HG03354 (cell line): ENCODE data around the gene RIC3.
A peak's percentile ranks its signal among the peaks of the same experiment; 100 is the strongest.

Source experiments
- ATAC-seq: cut with Tn5 transposase; IDR thresholded peaks from one replicate; pipeline ENCODE4 v1.9.1; 2021; ENCODE audit warnings: mild to moderate bottlenecking; ENCODE audit not compliant: unreplicated experiment, poor library complexity, severe bottlenecking

Gene RIC3

GRCh38 chr11:8092587-8093424 is 76.0 kb downstream of the RIC3 start:
- peak; percentile 68 for ATAC-seq

DNA sequence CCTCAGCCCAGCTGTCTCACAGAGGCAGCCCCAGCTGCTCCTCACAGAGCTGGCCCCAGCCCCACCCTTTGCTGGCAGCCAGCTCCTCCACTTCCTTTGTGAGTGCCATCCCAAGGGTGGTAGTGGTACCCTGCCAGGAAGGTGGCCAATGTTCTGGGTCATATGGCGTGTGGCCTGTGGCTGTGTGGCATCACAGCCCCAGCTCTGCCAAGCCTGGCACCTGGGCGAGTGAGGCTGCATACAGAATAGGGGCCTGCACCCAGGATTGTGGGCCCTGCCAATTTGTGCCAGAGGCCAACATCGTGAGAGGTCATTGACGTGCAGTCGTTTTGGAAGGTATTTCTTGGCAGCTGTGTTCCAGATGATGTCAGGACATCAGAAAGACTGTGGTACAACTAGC is 77.1 kb downstream of the RIC3 start:
- no peak for ATAC-seq

DNA sequence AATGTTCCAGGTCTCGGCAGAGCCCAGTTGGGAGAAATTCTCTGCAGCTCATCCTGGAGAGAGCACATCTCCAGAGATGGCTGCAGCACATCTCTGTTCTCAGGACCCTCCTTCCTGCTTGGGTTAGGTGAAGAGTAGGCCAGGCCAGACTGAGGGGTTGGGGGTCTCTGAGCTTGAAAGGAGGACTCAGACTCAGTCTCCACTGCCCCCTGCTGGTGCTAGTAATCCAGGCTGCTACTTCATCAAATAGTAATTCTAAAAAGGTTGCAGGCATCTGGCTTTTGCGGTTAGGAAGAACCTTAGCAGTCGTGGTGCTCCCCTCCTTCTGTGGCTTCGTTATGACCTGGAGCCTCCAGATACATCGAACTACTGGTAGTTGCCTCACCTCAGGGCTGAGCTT is 78.1 kb downstream of the RIC3 start:
- ATAC-seq, result no peak

DNA sequence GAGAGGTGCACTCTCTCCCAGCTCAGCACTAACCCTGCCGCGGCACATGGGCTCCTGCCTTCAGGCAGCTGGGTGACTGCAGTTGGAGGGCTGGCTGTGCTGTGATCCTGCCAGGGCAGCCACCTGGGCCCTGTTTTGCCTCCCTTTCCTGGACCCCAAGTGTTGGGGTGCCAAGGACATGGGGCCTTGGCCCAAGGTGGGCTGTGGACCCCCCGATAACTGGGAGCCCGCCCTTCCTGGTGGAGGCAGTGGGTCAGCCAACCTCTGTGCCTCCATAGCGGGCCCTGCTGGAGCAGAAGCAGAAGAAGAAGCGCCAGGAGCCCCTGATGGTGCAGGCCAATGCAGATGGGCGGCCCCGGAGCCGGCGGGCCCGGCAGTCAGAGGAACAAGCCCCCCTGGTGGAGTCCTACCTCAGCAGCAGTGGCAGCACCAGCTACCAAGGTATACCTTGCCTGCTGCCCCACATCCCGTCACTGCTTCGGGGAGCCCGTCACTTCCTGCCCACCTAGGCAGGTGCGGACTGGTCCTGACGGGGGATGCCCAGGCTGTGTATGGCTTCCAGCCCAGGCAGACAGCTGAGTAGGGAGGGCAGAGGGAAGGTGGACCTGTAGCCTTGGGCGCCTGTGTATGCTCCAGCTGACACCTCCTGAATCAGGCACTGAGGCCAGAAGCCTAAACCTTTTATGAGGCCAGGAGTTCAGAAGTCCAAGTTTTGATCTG is 78.9 kb downstream of the RIC3 start:
- no peak for ATAC-seq

DNA sequence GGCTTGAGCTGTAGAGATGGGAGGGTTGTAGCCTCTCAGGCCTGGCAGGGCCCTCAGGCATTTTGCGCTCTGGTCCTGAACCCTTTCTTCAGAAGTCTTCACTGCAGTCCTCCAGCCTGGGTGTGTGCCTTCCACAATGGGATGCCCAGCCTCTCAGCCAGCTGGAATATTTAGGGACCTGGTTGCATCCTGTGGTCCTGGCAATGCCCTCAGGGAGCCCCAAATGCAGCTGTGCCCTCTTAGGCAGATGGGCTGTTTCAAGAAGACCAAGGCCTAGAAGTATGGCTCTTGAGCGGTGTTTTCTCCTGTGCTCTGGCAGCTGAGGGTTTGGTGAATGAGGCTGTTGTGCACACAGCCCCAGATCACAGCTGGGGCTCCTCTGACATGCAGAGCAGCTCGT is 81.1 kb downstream of the RIC3 start:
- ATAC-seq, result no peak

DNA sequence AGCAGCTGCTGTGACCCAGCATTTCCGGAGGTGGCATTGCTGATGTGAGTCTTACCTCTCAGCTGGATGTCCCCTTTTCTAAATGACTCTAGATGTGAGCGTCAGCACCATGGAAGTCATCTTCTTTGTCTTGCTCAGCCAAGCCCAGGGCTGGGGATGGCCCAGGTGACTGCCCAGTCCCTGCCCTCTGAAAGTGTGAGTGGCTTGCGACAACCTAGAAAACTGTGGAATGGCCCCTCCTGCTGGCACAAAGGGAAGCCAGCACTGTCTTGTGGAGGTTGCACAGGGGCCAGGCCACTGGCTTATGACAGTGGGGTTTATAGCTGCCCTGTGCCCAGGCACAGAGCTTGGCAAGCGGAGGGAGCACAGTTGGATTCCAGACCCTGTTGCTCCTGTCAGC is 81.6 kb downstream of the RIC3 start:
- ATAC-seq, result no peak

GRCh38 chr11:8086571-8086970 is 82.3 kb downstream of the RIC3 start:
- no peak for ATAC-seq

DNA sequence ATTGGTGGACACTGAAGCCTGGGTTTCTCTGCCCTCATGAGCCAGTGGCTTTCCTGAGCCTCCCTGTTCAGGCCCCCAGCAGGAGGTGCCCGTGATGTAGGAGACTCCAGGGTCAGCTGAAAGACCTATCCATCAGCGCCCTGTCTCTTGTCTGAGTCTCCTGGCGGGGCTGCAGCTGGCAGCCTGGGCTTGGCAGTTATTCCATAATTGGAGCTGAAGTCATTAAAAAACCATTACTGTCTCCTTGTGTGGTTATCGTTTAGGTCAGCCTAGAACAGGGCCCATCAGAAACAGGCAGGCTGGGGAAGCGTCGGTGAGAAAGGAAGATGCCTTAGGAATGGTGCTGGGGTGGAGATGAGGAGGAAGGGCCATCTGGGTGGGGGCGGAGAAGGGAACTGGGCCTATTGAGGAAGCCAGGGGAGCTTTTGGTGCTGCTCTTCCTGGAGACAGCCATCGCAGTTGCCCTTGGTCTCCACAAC is 82.8 kb downstream of the RIC3 start:
- no peak for ATAC-seq

DNA sequence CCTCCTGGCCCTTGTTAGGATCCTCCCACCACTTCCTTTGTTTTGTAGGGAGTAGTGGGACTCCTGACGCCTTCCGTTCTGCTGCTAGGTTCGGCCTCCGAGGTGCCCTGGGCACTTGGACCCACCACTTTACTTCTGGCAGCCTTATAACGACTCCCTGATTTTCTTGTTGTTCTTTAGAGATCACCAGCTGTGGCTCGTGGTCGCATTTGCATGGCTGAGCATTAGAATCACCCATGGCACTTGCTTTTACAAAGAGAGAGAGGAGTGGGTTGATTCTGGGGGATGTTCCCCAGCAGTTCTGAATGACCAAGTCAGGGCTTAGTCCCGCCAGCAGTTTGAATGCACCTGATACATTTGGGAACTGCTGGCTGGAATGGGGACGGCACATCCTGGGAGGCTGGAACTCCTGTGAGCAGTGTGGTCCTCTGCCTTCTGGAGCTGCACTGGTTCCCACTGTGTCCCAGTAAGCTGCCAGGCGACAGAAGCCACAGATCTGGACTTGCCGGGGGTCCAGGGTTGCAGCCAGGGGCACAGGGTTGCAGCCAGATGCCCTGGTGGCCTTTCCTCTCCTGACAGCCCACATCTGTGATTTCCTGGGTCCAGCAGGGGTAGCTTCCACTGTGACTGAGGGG is 83.7 kb downstream of the RIC3 start:
- no peak for ATAC-seq

DNA sequence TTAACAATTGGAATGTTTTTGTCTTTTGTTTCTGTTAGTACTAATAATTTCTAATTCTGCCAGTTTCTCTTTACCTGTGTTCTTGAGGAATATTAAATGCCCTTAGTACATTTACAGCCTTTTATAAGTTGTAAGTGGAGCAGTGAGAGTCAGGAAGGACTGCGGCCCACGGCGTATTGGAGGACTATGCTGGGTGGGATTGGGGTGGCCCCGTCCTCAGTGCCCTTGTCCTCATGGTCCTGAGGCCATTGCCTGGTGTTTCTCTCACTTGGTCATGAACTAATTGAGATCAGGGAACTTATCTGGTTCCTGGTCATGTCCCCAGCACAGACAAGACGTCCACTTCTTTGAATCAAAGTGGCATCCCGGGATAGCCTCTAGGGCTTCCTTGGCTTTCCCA is 84.5 kb downstream of the RIC3 start:
- ATAC-seq, result no peak

GRCh38 chr11:8083871-8084281 is 84.9 kb downstream of the RIC3 start:
- no peak for ATAC-seq

DNA sequence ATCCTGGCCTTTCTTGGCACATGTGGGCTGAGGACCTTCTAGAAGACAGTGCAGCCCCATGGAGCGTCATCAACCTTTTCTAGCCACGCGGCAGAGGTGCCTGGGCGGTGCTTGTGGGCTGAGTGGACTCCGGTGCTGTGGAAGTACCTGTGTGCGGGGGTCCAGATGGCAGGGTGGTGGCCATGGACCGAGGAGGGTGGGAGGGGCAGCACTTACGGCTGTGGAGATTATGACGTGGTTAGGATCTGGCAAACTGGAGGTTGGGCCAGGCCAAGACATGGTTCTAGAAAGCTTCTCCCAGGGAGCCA is 85.8 kb downstream of the RIC3 start:
- no peak for ATAC-seq

GRCh38 chr11:8082391-8083087 is 86.3 kb downstream of the RIC3 start:
- ATAC-seq, result no peak

- ATAC-seq, result no peak
Observed at GRCh38 chr11:8081591-8082250, 87.1 kb downstream of the RIC3 start.

DNA sequence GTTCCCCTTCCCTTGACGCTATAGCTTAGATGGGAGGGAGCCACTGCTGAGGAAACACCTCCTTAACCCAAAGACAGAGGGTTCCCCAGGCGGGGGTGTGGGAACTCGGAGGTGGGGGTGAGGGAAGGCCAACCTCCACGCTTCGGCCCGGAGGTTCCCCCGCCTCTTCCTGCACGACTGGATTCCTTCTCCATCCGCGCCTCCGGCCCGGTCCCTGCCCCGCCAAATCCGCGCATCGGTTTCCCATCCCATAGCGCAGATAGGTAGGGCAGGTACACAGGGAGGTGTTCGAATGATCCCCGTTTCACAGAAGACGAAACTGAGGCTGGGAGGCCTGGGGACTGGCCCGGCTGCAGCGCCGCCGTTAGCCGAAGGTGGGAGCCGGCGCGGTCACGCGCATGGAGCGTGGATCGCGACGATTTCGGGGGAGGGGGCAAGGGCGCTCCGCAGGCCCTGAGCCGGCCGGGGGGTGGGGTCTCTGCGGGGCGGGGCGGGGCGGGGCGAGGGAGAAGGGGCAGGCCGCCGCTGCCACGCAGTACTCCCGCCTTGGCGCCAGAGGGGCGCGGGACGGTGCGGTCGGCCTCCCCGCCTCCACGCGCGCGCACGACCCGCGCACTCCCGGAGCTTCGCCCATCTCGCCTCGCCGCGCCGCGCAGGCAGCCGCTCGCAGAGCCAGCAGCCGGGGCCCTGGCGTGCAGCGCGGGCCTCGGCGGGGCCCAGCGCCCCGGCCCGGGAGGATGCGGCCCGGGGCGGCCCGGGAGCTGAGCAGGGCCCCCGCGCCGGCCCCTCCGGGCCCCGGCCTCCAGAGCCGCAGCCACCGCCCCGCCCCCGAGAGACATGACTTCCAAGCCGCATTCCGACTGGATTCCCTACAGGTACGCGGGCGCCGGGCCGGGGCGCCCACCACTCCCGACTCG is 87.9 kb downstream of the RIC3 start, which contains the start of gene TUB:
Gene TUB (plus strand): TSS at position 538 of the 917 bp plus-strand sequence. CDS start 300 bp downstream, at position 838.
- ATAC-seq, result no peak

DNA sequence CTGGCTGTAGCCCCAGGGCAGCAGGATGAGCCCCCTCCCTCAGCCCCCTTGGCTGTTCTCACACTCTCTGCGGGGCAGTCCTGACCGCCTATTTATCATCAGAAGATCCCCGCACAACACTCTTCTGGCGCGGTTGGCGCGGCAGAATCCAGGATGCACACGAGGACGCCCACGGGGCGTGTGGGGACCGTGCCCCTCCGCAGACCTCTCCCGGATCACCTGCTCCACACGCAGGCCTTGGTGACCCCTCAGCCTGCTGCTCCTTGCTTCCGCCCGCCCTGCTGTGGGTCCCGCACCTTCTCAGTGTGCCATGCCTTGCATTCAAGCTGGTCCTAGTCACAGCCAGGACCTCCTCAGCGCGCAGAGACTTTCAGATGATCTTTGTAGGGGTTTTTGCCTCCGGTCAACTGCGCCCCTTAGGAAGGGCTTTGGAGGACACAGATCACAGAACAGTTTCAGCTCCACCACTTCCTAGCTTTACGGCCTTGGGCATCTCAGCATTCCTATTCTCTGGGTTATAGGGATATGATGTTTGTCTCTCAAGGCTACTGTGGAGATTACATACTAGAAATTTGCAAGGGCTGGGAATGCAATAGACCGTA is 88.7 kb downstream of the RIC3 start:
- no peak for ATAC-seq

DNA sequence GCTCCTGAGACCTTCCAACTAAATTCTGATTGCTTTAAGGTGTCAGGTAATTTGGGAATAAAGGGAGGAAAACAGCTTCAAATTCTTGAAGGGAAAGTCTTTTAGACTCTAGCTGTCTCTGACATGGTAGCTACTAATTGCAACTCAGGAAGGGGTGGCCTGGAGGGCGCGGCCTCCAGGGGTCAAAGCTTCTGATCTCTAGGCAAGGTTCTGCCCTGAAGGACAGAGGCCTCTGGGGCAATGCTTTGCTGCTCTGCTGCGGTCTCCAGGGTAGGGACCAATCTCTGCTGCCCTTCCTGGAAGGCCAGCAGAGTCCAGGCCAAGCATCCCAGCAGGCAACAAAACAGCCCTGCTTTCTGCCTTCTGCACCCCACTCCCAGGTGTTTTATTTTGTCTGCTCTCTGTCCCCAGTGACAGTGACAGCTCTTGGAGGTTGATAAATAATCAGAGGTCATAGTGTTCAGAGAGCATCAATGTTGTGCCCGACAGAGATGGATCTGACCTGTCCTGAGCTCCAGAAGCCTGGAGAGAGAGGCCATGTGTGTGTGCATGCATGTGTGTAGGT is 89.6 kb downstream of the RIC3 start:
- ATAC-seq, result no peak

DNA sequence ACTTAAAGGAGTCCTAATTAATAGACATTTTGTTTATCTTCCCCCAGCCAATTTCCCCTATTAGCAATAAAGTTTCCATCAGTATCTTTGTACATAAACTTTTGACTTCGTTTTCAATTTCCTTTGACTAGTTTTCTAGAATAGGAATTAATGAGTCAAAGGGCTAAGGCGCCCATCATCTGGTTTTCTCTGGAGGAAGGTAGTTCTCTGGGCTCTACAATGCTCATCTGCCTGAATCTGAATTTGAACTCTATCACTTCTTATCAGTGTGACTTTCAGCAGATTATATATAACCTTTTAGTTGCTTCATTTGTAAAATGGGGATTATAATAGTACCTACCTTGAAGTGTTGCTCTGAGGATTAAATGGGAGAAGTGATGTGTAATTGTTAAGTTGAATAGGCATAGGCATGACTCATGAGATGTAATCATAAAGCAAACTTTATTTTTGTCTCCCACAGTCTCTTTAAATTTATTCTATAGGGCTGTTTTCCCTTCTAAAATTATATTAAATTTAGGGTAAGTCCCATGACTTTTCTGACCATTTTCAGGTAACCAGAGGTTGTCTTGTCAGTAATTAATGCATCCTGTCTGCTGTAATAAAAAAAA is 93.6 kb downstream of the RIC3 start:
- ATAC-seq, result no peak
